GM12873 (cell line): ENCODE data around the gene COL26A1.

Experiments
- CTCF ChIP-seq: IDR thresholded peaks from 2 replicates; pipeline ENCODE4 v1.5.1; 2012; ENCODE audit warnings: low read depth, mild to moderate bottlenecking, moderate library complexity, low read length, control low read depth; ENCODE audit not compliant: insufficient read depth; ENCODE audit errors: missing control alignments

The COL26A1 gene

GRCh38 chr7:101333912-101334311 is 28.8 kb upstream of the COL26A1 start:
- TF ChIP-seq CTCF = no peak

DNA sequence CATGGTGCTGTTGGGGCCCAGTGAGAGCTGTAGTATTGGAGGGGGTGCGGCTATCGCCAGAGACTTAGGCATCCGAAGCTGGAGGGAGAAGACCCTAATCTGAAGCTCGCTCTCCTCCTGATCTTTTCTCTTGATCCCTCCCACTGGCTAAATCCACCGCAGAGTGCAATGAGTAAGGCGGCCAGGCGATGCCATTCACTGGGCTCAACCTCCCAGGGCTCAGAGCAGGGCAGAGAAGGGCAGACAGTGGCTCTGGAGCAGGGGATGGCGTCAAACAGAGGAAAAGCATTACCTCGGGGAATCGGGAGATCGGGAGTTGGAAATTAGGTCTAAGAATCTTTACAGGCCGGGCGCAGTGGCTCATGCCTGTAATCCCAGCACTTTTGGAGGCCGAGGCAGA is 22.3 kb upstream of the COL26A1 start:
- TF ChIP-seq CTCF = no peak

GRCh38 chr7:101342892-101343291 is 19.8 kb upstream of the COL26A1 start:
- no peak for TF ChIP-seq CTCF

DNA sequence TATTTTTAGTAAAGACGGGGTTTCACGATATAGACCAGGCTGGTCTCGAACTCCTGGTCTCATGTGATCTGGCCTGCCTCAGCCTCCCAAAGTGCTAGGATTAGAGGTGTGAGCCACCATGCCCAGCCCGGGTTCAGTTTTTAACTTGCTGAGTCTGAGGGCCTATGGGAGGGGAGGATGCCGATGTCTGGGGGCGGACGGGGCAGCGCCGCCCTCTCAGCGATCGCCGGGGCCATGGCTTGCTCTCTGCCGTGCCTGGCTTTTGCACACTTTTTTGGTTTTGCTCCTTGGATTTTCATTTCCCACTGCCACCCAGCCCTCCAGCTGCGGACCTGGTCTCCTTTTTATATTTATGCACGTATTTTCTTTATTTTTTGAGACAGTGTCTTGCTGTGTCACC is 15.2 kb upstream of the COL26A1 start:
- no peak for TF ChIP-seq CTCF

DNA sequence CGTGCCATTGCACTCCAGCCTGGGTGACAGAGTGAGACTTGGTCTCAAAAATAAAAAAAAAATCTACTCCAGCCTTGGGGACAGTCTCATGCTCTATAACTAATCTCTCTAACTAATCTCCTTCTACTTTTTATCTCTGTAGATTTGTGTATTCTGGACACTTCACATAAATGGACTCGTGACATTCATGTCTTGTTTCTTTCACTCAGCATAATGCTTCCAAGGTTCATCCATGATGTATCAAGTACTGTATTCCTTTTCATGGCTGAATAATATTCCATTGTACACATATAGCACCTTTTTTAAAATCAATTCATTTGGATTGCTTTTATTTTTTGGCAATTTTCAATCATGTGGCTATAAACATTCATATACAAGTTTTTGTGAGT is 9.8 kb upstream of the COL26A1 start:
- TF ChIP-seq CTCF = no peak

GRCh38 chr7:101357433-101357832 is 5.2 kb upstream of the COL26A1 start:
- TF ChIP-seq CTCF = no peak

GRCh38 chr7:101363196-101363733 is 590 bp downstream of the COL26A1 start:
- TF ChIP-seq CTCF = no peak
